ENCODE measurements around the gene TAGLN. TPM values are rescaled to one million over a fixed set of nuclear protein-coding genes. Genes with fewer than 3 reads are reported as not detected.

TAGLN gene
- total and polyA plus RNA-seq, 8 donors = 575 to 3,801 (median 2,089) TPM

DNA sequence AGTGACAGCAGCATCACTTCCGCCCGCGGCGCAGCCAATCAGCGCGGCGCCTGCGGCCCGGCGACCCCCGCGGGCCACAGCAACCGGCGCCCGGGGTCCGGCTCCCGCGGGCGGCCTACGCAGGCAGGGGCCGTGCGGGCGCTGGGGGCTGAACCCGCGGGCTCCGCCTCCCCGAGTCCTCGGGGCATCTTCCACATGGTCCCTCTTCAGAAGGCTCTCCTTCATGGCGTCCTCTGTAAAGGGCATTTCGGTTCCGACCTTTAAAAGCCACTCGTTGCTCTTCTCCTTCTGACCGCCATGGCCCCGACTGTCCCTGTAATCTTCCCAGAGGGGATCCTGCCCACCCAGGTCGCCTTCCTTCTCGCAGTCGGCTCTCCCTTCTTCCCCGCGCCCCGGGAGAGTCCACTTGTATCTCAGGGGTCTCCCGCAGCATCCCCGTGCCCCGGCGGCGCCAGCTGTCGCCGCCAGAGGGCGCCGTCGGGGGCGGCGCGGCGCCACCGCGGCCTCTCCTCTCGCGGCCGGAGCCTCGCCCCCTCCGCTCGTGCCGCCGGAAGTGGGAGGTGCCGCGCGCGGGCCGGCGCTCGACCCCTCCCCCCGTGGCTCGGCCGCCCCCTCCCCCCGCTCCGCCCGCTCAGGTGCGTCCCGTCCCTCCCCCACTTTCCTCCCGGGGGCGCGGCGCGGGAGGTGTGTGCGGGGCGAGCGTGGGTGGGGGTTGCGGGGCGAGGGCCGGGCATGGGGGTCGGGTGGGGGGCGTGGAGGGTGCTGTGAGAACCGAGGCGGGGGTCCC lies 33.1 kb downstream of the TAGLN start, which contains the start of gene RNF214:
TSS of gene RNF214 (plus strand) at position 580 of the 787 bp plus-strand sequence. CDS start 1,602 bp downstream, outside the sequence.
- intact Hi-C loops (cut with DNase I; ENCODE audit: low total_unique reads) = loop anchor here (10.0 kb wide), 1 partner anchor 83 kb away; the partner anchor contains the start of gene BACE1
- Histone ChIP-seq H3K27ac (peak within 1 kb of the TSS; percentile 96 to 99 (median 96)), H3K4me3 (peak within 1 kb of the TSS; percentile 64 to 93 (median 80)), H3K36me3 (peaks cover 23 to 41% (median 32%) of the 10 kb centered on the region in 4 donors), H3K9me3 (no peaks in the 10 kb centered on the region), H3K27me3 (no peaks in the 10 kb centered on the region), H3K4me1 (peaks cover 27 to 47% (median 42%) of the 10 kb centered on the region in 4 donors)
- 0 to 1% (median 0%) methylated on average over 8 to 81 of the region's 94 CpGs for WGBS, 5 donors
- DNase-seq = peak; percentile 82 to 95
- peak in 2 of 3 donors; percentile 6 to 43 for TF ChIP-seq POLR2AphosphoS5 (IDR thresholded peaks at IDR 0.05)
- peak in 5 of 7 experiments; percentile 71 to 98 (median 87) for TF ChIP-seq CTCF (IDR thresholded peaks at IDR 0.05)
- no peak for TF ChIP-seq POLR2A (IDR thresholded peaks at IDR 0.05)

- no peaks in the 10 kb centered on the region for H3K27me3 ChIP-seq
- H3K36me3 ChIP-seq = peaks cover 17 to 34% (median 25%) of the 10 kb centered on the region in 4 donors
- no peaks in the 10 kb centered on the region for H3K9me3 ChIP-seq
- DNase-seq = peak in 1 of 2 donors; percentile 57
- TF ChIP-seq CTCF (IDR thresholded peaks at IDR 0.05) = no peak
- no peak for TF ChIP-seq POLR2A (IDR thresholded peaks at IDR 0.05)
- TF ChIP-seq EP300 (IDR thresholded peaks at IDR 0.05) = no peak
- TF ChIP-seq POLR2AphosphoS5 (IDR thresholded peaks at IDR 0.05) = no peak
- WGBS, 5 donors = 0 to 2% (median 1%) methylated on average over 17 to 27 of the region's 27 CpGs
- intact Hi-C loops (cut with DNase I; ENCODE audit: low total_unique reads) = loop anchor here (10.0 kb wide), 1 partner anchor 82 kb away; the partner anchor contains the start of gene BACE1
- peak overlapping the region; percentile 64 to 93 (median 80) for H3K4me3 ChIP-seq
- H3K4me1 ChIP-seq = peaks cover 27 to 47% (median 42%) of the 10 kb centered on the region in 4 donors
- peak overlapping the region; percentile 69 to 98 (median 96) for H3K27ac ChIP-seq
Observed at GRCh38 chr11:117232911-117233409, 33.8 kb downstream of the TAGLN start.

DNA sequence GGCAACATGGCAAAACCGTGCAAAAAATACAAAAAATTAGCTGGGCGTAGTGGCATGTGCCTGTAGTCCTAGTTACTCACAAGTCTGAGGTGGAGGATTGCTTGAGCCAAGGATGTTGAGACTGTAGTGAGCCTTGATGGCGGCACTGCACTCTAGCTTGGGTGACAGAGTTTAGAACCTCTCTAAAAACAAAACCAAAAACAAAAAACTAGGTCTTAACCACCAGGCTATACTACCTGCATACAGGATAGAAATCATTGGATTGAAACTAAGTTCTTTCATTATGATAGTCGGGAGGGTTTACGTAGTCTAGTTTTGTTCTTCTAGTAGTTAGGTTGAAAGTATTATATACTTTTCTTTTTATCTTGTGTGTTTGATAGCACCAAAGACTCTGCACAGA lies 39.1 kb downstream of the TAGLN start:
- peaks cover 28 to 65% (median 56%) of the 10 kb centered on the region in 4 donors for H3K36me3 ChIP-seq
- H3K9me3 ChIP-seq = no peaks in the 10 kb centered on the region
- peaks cover 4 to 13% (median 11%) of the 10 kb centered on the region in 4 donors for H3K4me1 ChIP-seq
- TF ChIP-seq POLR2A (IDR thresholded peaks at IDR 0.05) (no peak), CTCF (IDR thresholded peaks at IDR 0.05) (no peak), POLR2AphosphoS5 (IDR thresholded peaks at IDR 0.05) (no peak), EP300 (IDR thresholded peaks at IDR 0.05) (no peak)
- intact Hi-C loops (cut with DNase I; ENCODE audit: low total_unique reads) = loop anchor here (10.0 kb wide), 1 partner anchor 77 kb away; the partner anchor contains the start of gene BACE1
- 91 to 96% (median 93%) methylated on average over 5 of the region's 5 CpGs for WGBS, 5 donors
- H3K27me3 ChIP-seq = no peaks in the 10 kb centered on the region
- no peak overlapping the region for H3K4me3 ChIP-seq
- DNase-seq = no peak
- H3K27ac ChIP-seq = no peak overlapping the region

- WGBS, 5 donors = 81 to 87% (median 86%) methylated on average over 6 of the region's 6 CpGs
- TF ChIP-seq POLR2A (IDR thresholded peaks at IDR 0.05) = no peak
- no peak for TF ChIP-seq POLR2AphosphoS5 (IDR thresholded peaks at IDR 0.05)
- no peak for TF ChIP-seq CTCF (IDR thresholded peaks at IDR 0.05)
- TF ChIP-seq EP300 (IDR thresholded peaks at IDR 0.05) = no peak
- H3K9me3 ChIP-seq = no peaks in the 10 kb centered on the region
- intact Hi-C loops (cut with DNase I; ENCODE audit: low total_unique reads) = loop anchor here (10.0 kb wide), 1 partner anchor 76 kb away; the partner anchor contains the start of gene BACE1
- no peaks in the 10 kb centered on the region for H3K27me3 ChIP-seq
- peaks cover 28 to 76% (median 66%) of the 10 kb centered on the region in 4 donors for H3K36me3 ChIP-seq
- H3K27ac ChIP-seq = no peak overlapping the region
- H3K4me3 ChIP-seq = no peak overlapping the region
- H3K4me1 ChIP-seq = peaks cover 0 to 2% (median under 1%) of the 10 kb centered on the region in 4 donors
- no peak for DNase-seq
Observed at GRCh38 chr11:117239295-117239694, 40.1 kb downstream of the TAGLN start.
